B cell (primary cell): Measurements from ENCODE around the gene SLC25A39.

Source experiments
- CTCF ChIP-seq: fragments of 200-600 bp; IDR thresholded peaks from one replicate; pipeline ENCODE4 v1.8.0; 2022; ENCODE audit warnings: antibody characterized with exemption, mild to moderate bottlenecking
- EZH2 ChIP-seq: IDR thresholded peaks from 2 replicates; pipeline ENCODE4 v1.6.1; 2012; ENCODE audit warnings: borderline replicate concordance, low read depth, mild to moderate bottlenecking, moderate library complexity, low read length; ENCODE audit not compliant: insufficient read depth, poor library complexity, severe bottlenecking

- TF ChIP-seq CTCF (no peak), EZH2 (no peak)
Measured at GRCh38 chr17:44314869-44315661, 9.6 kb downstream of the SLC25A39 start.
